GM13976 (cell line): ENCODE results near the gene DYNLRB2.

Experiments used
- DNase-seq: peaks from one replicate; pipeline ENCODE4 v3.0.0; 2012; ENCODE audit warnings: low spot score
- CTCF ChIP-seq: IDR thresholded peaks from 2 replicates; pipeline ENCODE4 v1.5.1; 2012; ENCODE audit warnings: borderline replicate concordance, mild to moderate bottlenecking; ENCODE audit not compliant: insufficient read depth; ENCODE audit errors: extremely low read depth, missing control alignments, control extremely low read depth
- in situ Hi-C: fragments of 300-500 bp; cut with MboI; formaldehyde crosslinking; loops from one replicate; pipeline ENCODE4 v1.12.0; 2022; ENCODE audit warnings: low sequenced_read_pairs, mixed read lengths, inconsistent platforms; ENCODE audit not compliant: unreplicated experiment

Gene DYNLRB2

GRCh38 chr16:80511824-80512592 is 28.8 kb upstream of the DYNLRB2 start:
- in situ Hi-C loops = no loop called here
- no peak for DNase-seq
- TF ChIP-seq CTCF = no peak

GRCh38 chr16:80512593-80512853 is 28.3 kb upstream of the DYNLRB2 start:
- TF ChIP-seq CTCF = no peak
- DNase-seq = no peak
- in situ Hi-C loops = no loop called here

GRCh38 chr16:80515374-80515773 is 25.4 kb upstream of the DYNLRB2 start:
- no peak for DNase-seq
- in situ Hi-C loops = no loop called here
- no peak for TF ChIP-seq CTCF

- DNase-seq = no peak
- in situ Hi-C loops = no loop called here
- TF ChIP-seq CTCF = no peak
These were observed 22.9 kb upstream of the DYNLRB2 start for GRCh38 chr16:80517846-80518245.

GRCh38 chr16:80518436-80518835 is 22.4 kb upstream of the DYNLRB2 start:
- in situ Hi-C loops = no loop called here
- DNase-seq = no peak
- no peak for TF ChIP-seq CTCF

GRCh38 chr16:80519189-80519588 is 21.6 kb upstream of the DYNLRB2 start:
- DNase-seq = no peak

More at GRCh38 chr16:80519189-80519588, 21.6 kb upstream of the DYNLRB2 start:
- TF ChIP-seq CTCF = no peak
- in situ Hi-C loops = no loop called here
